ENCODE measurements around the gene P2RX7.

GRCh38 chr12:121196902-121197301, 64.2 kb downstream of the P2RX7 start:
- TF ChIP-seq, protein P1, sequence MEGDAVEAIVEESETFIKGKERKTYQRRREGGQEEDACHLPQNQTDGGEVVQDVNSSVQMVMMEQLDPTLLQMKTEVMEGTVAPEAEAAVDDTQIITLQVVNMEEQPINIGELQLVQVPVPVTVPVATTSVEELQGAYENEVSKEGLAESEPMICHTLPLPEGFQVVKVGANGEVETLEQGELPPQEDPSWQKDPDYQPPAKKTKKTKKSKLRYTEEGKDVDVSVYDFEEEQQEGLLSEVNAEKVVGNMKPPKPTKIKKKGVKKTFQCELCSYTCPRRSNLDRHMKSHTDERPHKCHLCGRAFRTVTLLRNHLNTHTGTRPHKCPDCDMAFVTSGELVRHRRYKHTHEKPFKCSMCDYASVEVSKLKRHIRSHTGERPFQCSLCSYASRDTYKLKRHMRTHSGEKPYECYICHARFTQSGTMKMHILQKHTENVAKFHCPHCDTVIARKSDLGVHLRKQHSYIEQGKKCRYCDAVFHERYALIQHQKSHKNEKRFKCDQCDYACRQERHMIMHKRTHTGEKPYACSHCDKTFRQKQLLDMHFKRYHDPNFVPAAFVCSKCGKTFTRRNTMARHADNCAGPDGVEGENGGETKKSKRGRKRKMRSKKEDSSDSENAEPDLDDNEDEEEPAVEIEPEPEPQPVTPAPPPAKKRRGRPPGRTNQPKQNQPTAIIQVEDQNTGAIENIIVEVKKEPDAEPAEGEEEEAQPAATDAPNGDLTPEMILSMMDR (IDR thresholded peaks at IDR 0.05; ENCODE audit: insufficient read depth, low read depth, low read length) = no peak
- no peak for TF ChIP-seq EZH2 (IDR thresholded peaks at IDR 0.05; ENCODE audit: insufficient read depth, low read length)
